ENCODE results near the gene MXD4.

The MXD4 gene

DNA sequence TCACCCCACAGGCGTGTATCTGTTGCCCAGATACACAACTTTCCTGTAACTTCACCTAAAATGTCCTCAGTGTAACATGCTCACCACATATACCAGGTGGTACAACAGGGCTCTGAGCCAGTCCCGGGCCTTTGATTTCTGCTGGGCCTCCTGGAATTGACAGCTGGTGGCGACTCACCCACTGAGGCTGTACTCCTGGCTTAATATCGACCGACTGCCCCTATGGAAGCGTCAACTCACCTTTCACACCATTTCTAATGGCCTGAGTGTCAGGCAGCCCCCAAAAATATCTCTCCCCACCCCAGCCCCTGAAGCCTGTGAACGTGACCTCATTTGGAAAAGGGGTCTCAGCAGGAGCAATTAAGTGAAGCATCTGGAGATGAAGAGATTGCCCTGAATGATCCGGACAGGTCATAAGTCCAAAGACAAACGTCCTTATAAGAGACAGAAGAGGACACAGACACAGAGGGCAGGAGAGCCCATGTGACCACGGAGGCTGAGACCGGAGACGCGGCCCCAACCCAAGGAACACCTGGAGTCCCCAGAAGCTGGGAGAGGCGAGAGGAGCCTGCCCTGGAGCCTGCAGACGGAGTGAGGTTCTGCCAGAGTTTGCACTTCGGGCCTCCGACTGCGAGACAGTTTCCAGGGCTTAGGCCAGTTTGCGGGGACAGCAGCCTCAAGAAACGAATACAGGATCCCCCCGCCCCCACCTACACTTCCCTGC, 12.6 kb upstream of the MXD4 start:
- Histone ChIP-seq H2BK120ac (ENCODE audit: low read depth, low read length) (no peak overlapping the region), H3K23ac (ENCODE audit: low read length) (no peak overlapping the region), H4K5ac (ENCODE audit: low read length) (no peak overlapping the region), H4K8ac (ENCODE audit: low read depth, low read length) (no peak overlapping the region), H3K79me2 (ENCODE audit: control insufficient read depth, insufficient read depth, low read length) (no peaks in the 10 kb centered on the region), H2BK15ac (replicated peaks; ENCODE audit: low read depth) (no peak overlapping the region), H3K4ac (ENCODE audit: low read depth, low read length) (no peak overlapping the region), H3K27me3 (ENCODE audit: insufficient read depth, low read length, poor library complexity) (no peaks in the 10 kb centered on the region), H3K79me1 (ENCODE audit: low read length) (no peaks in the 10 kb centered on the region), H3K4me3 (ENCODE audit: low read length) (no peak overlapping the region), H3K4me2 (ENCODE audit: low read length) (no peak overlapping the region), H3K36me3 (ENCODE audit: control insufficient read depth, insufficient read depth, low read length) (no peaks in the 10 kb centered on the region), H3K9ac (ENCODE audit: low read length) (no peak overlapping the region), H3K56ac (ENCODE audit: low read length) (no peak overlapping the region), H2BK5ac (ENCODE audit: low read length) (no peak overlapping the region), H2AK5ac (ENCODE audit: low read length) (no peak overlapping the region), H3K18ac (ENCODE audit: low read length) (no peak overlapping the region), H3K27ac (ENCODE audit: low read depth, low read length) (no peak overlapping the region), H3K4me1 (ENCODE audit: control insufficient read depth, low read depth, low read length) (no peaks in the 10 kb centered on the region)
- DNase-seq, result no peak
- no CpG with 5 or more reads among the region's 21 CpGs for WGBS (ENCODE audit: extremely low coverage, insufficient coverage, low lambda C conversion rate)

- Histone ChIP-seq H3K79me2 (ENCODE audit: control insufficient read depth, insufficient read depth, low read length) (no peaks in the 10 kb centered on the region), H3K23ac (ENCODE audit: low read length) (no peak overlapping the region), H3K27ac (ENCODE audit: low read depth, low read length) (no peak overlapping the region), H2AK5ac (ENCODE audit: low read length) (no peak overlapping the region), H3K9ac (ENCODE audit: low read length) (no peak overlapping the region), H4K8ac (ENCODE audit: low read depth, low read length) (no peak overlapping the region), H3K4me3 (ENCODE audit: low read length) (no peak overlapping the region), H3K4me1 (ENCODE audit: control insufficient read depth, low read depth, low read length) (no peaks in the 10 kb centered on the region), H3K4me2 (ENCODE audit: low read length) (no peak overlapping the region), H3K4ac (ENCODE audit: low read depth, low read length) (no peak overlapping the region), H3K36me3 (ENCODE audit: control insufficient read depth, insufficient read depth, low read length) (no peaks in the 10 kb centered on the region), H3K56ac (ENCODE audit: low read length) (no peak overlapping the region), H2BK120ac (ENCODE audit: low read depth, low read length) (no peak overlapping the region), H3K18ac (ENCODE audit: low read length) (no peak overlapping the region), H3K27me3 (ENCODE audit: insufficient read depth, low read length, poor library complexity) (no peaks in the 10 kb centered on the region), H2BK15ac (replicated peaks; ENCODE audit: low read depth) (no peak overlapping the region), H4K5ac (ENCODE audit: low read length) (no peak overlapping the region), H2BK5ac (ENCODE audit: low read length) (no peak overlapping the region), H3K79me1 (ENCODE audit: low read length) (no peaks in the 10 kb centered on the region)
- no peak for DNase-seq
- WGBS (ENCODE audit: extremely low coverage, insufficient coverage, low lambda C conversion rate), result no CpG with 5 or more reads among the region's 24 CpGs
These were observed 11.9 kb upstream of the MXD4 start for GRCh38 chr4:2273657-2274319.

- no peak overlapping the region for H3K56ac ChIP-seq (ENCODE audit: low read length)
- H3K4me2 ChIP-seq (ENCODE audit: low read length), result no peak overlapping the region
- H3K9ac ChIP-seq (ENCODE audit: low read length), result no peak overlapping the region
- H2BK15ac ChIP-seq (replicated peaks; ENCODE audit: low read depth), result no peak overlapping the region
- H3K18ac ChIP-seq (ENCODE audit: low read length), result no peak overlapping the region
- DNase-seq, result no peak
- no peak overlapping the region for H2BK120ac ChIP-seq (ENCODE audit: low read depth, low read length)
- H2AK5ac ChIP-seq (ENCODE audit: low read length), result no peak overlapping the region
- H3K27me3 ChIP-seq (ENCODE audit: insufficient read depth, low read length, poor library complexity), result no peaks in the 10 kb centered on the region
- H4K8ac ChIP-seq (ENCODE audit: low read depth, low read length), result no peak overlapping the region
- no peak overlapping the region for H3K23ac ChIP-seq (ENCODE audit: low read length)
- H3K79me2 ChIP-seq (ENCODE audit: control insufficient read depth, insufficient read depth, low read length), result no peaks in the 10 kb centered on the region
- H3K79me1 ChIP-seq (ENCODE audit: low read length), result no peaks in the 10 kb centered on the region
- no peaks in the 10 kb centered on the region for H3K36me3 ChIP-seq (ENCODE audit: control insufficient read depth, insufficient read depth, low read length)
- H4K5ac ChIP-seq (ENCODE audit: low read length), result no peak overlapping the region
- H3K4ac ChIP-seq (ENCODE audit: low read depth, low read length), result no peak overlapping the region
- no peak overlapping the region for H3K4me3 ChIP-seq (ENCODE audit: low read length)
- H2BK5ac ChIP-seq (ENCODE audit: low read length), result no peak overlapping the region
- no CpG with 5 or more reads among the region's 15 CpGs for WGBS (ENCODE audit: extremely low coverage, insufficient coverage, low lambda C conversion rate)
- H3K27ac ChIP-seq (ENCODE audit: low read depth, low read length), result no peak overlapping the region
- H3K4me1 ChIP-seq (ENCODE audit: control insufficient read depth, low read depth, low read length), result no peaks in the 10 kb centered on the region
These were observed 11.3 kb upstream of the MXD4 start for GRCh38 chr4:2273221-2273620.

DNA sequence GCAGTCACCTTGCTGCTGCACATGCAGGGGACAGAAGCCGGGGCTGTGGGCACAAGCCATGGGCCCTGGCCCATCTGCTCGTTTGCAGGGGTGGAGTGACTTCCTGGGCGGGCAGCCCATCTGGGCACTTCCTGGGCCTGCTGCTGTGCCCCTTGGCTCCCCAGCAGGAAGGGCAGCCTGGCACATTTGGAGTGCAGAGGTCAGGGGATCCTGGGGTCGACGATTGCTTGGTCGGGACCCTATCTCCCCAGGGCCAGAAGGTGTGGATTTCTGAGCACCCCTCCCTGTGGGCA, 10.9 kb upstream of the MXD4 start:
- no peaks in the 10 kb centered on the region for H3K79me1 ChIP-seq (ENCODE audit: low read length)
- no peak overlapping the region for H3K18ac ChIP-seq (ENCODE audit: low read length)
- H4K8ac ChIP-seq (ENCODE audit: low read depth, low read length), result no peak overlapping the region
- H2BK15ac ChIP-seq (replicated peaks; ENCODE audit: low read depth), result no peak overlapping the region
- no peak overlapping the region for H3K9ac ChIP-seq (ENCODE audit: low read length)
- no peak for DNase-seq
- H3K36me3 ChIP-seq (ENCODE audit: control insufficient read depth, insufficient read depth, low read length), result no peaks in the 10 kb centered on the region
- H4K5ac ChIP-seq (ENCODE audit: low read length), result no peak overlapping the region
- no peak overlapping the region for H3K56ac ChIP-seq (ENCODE audit: low read length)
- no CpG with 5 or more reads among the region's 6 CpGs for WGBS (ENCODE audit: extremely low coverage, insufficient coverage, low lambda C conversion rate)
- H3K4me2 ChIP-seq (ENCODE audit: low read length), result no peak overlapping the region
- no peaks in the 10 kb centered on the region for H3K79me2 ChIP-seq (ENCODE audit: control insufficient read depth, insufficient read depth, low read length)
- no peak overlapping the region for H3K27ac ChIP-seq (ENCODE audit: low read depth, low read length)
- H2AK5ac ChIP-seq (ENCODE audit: low read length), result no peak overlapping the region
- no peak overlapping the region for H3K4ac ChIP-seq (ENCODE audit: low read depth, low read length)
- H2BK120ac ChIP-seq (ENCODE audit: low read depth, low read length), result no peak overlapping the region
- no peak overlapping the region for H2BK5ac ChIP-seq (ENCODE audit: low read length)
- H3K4me3 ChIP-seq (ENCODE audit: low read length), result no peak overlapping the region
- H3K23ac ChIP-seq (ENCODE audit: low read length), result no peak overlapping the region
- H3K27me3 ChIP-seq (ENCODE audit: insufficient read depth, low read length, poor library complexity), result no peaks in the 10 kb centered on the region
- H3K4me1 ChIP-seq (ENCODE audit: control insufficient read depth, low read depth, low read length), result no peaks in the 10 kb centered on the region

GRCh38 chr4:2272026-2272827, 10.3 kb upstream of the MXD4 start:
- Histone ChIP-seq H3K23ac (ENCODE audit: low read length) (no peak overlapping the region), H2BK120ac (ENCODE audit: low read depth, low read length) (no peak overlapping the region), H3K4me2 (ENCODE audit: low read length) (no peak overlapping the region), H3K18ac (ENCODE audit: low read length) (no peak overlapping the region), H3K27ac (ENCODE audit: low read depth, low read length) (no peak overlapping the region), H3K79me1 (ENCODE audit: low read length) (no peaks in the 10 kb centered on the region), H3K27me3 (ENCODE audit: insufficient read depth, low read length, poor library complexity) (no peaks in the 10 kb centered on the region), H2BK15ac (replicated peaks; ENCODE audit: low read depth) (no peak overlapping the region), H3K4me3 (ENCODE audit: low read length) (no peak overlapping the region), H3K9ac (ENCODE audit: low read length) (no peak overlapping the region), H2AK5ac (ENCODE audit: low read length) (no peak overlapping the region), H3K4me1 (ENCODE audit: control insufficient read depth, low read depth, low read length) (no peaks in the 10 kb centered on the region), H3K4ac (ENCODE audit: low read depth, low read length) (no peak overlapping the region), H4K5ac (ENCODE audit: low read length) (no peak overlapping the region), H3K36me3 (ENCODE audit: control insufficient read depth, insufficient read depth, low read length) (no peaks in the 10 kb centered on the region), H3K56ac (ENCODE audit: low read length) (no peak overlapping the region), H4K8ac (ENCODE audit: low read depth, low read length) (no peak overlapping the region), H3K79me2 (ENCODE audit: control insufficient read depth, insufficient read depth, low read length) (no peaks in the 10 kb centered on the region), H2BK5ac (ENCODE audit: low read length) (no peak overlapping the region)
- no CpG with 5 or more reads among the region's 25 CpGs for WGBS (ENCODE audit: extremely low coverage, insufficient coverage, low lambda C conversion rate)
- DNase-seq, result no peak

All from mesendoderm (in vitro differentiated cells).